BJ (cell line): ENCODE measurements around the gene USH1C. TPM values are rescaled to one million over a fixed set of nuclear protein-coding genes. Genes with fewer than 3 reads are reported as not detected.

Source experiments
- CTCF ChIA-PET: fragments of 350-600 bp; formaldehyde crosslinking; extraction: SDS; loops from one replicate; lab custom pipeline; 2021; ENCODE audit warnings: antibody characterized with exemption, inconsistent platforms; lab: Yijun Ruan, JAX
- POLR2A ChIA-PET: fragments of 300-600 bp; sonication (Branson Sonifier 250); formaldehyde crosslinking; extraction: SDS; loops from one replicate; lab custom pipeline; 2021; ENCODE audit warnings: antibody characterized with exemption; lab: Charles Lee
- DNase-seq: peaks from one replicate; pipeline ENCODE4 v3.0.0-alpha.2; 2011; ENCODE audit warnings: low read depth
- H3K27me3 ChIP-seq: 2 replicates; pipeline ENCODE4 v1.6.0; 2011; ENCODE audit warnings: low read length; ENCODE audit not compliant: control insufficient read depth, insufficient read depth
- H3K36me3 ChIP-seq: 2 replicates; pipeline ENCODE4 v1.5.1; 2011; ENCODE audit warnings: low read length; ENCODE audit not compliant: control insufficient read depth, insufficient read depth
- H3K4me3 ChIP-seq: 2 replicates; pipeline ENCODE4 v1.5.1; 2011; ENCODE audit warnings: low read depth, mild to moderate bottlenecking, control low read depth, low read length
- polyA plus RNA-seq: library from polyadenylated mRNA; depleted of rRNA; stranded (reverse); fragments of >200 nt; gene quantifications from 2 replicates; pipeline ENCODE4 v1.2.3, GENCODE V29; 2011
- TF ChIP-seq, protein P1 (sequence below): IDR thresholded peaks from 2 replicates; pipeline ENCODE4 v1.5.1; 2011; ENCODE audit warnings: low read depth, mild to moderate bottlenecking, control low read depth, inconsistent platforms, low read length, moderate library complexity; ENCODE audit not compliant: insufficient read depth

Gene USH1C
- polyA plus RNA-seq, 1 experiment = not detected

DNA sequence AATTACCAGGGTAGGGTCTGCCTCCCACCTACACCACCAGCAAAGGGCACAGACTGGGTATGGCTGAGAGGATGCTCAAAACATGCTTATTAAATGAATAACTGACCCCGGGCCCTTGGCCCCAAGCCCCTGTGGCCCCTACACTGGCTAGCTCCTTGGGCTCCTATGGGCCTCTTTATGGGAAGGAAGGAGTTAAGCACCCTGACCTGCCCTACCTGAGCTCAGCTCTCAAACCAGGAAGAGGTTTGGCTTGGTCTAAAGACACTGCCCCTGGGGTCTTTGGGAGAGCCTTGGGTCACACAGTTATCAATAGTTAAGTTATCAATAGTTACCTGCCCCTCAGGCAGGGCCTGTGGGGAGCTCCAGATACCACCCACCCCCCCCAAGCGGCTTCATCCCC lies 1.2 kb downstream of the USH1C start:
- Histone ChIP-seq H3K27me3 (peaks cover 7% of the 10 kb centered on the region), H3K4me3 (no peak overlapping the region), H3K36me3 (no peaks in the 10 kb centered on the region)
- TF ChIP-seq, protein P1, sequence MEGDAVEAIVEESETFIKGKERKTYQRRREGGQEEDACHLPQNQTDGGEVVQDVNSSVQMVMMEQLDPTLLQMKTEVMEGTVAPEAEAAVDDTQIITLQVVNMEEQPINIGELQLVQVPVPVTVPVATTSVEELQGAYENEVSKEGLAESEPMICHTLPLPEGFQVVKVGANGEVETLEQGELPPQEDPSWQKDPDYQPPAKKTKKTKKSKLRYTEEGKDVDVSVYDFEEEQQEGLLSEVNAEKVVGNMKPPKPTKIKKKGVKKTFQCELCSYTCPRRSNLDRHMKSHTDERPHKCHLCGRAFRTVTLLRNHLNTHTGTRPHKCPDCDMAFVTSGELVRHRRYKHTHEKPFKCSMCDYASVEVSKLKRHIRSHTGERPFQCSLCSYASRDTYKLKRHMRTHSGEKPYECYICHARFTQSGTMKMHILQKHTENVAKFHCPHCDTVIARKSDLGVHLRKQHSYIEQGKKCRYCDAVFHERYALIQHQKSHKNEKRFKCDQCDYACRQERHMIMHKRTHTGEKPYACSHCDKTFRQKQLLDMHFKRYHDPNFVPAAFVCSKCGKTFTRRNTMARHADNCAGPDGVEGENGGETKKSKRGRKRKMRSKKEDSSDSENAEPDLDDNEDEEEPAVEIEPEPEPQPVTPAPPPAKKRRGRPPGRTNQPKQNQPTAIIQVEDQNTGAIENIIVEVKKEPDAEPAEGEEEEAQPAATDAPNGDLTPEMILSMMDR = no peak
- ChIA-PET CTCF (interaction anchor here (1.7 to 2.0 kb wide), 2 partner anchors 15 to 159 kb away, joined by 5 read pairs; no protein-coding TSS in a partner anchor), POLR2A (no interaction called here)
- no peak for DNase-seq

DNA sequence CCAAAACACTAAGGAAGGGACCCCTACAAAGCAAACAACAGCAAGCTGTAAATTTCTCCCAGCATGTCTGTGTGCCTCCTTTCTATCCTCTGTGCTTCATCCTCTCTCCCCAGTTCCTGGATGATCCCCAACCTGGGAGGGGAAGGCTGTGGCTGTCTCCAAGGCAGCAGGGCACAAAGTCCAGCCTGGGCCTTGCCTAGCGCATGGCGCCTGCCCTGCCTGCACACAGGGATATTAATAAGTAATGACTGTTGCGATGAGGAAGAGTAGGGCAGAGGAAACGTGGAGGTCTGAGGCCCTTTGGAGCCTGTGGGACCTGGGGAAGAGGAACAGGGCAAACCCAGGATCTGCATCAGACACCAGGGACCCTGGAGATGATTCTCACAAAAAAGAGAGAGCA lies 2.0 kb downstream of the USH1C start:
- H3K36me3 ChIP-seq = no peaks in the 10 kb centered on the region
- ChIA-PET CTCF (interaction anchor here (1.3 to 1.4 kb wide), 2 partner anchors 14 to 31 kb away, joined by 3 to 4 read pairs; no protein-coding TSS in a partner anchor), POLR2A (no interaction called here)
- no peak overlapping the region for H3K4me3 ChIP-seq
- H3K27me3 ChIP-seq = peaks cover 6% of the 10 kb centered on the region
- no peak for DNase-seq
- TF ChIP-seq, protein P1 = no peak

DNA sequence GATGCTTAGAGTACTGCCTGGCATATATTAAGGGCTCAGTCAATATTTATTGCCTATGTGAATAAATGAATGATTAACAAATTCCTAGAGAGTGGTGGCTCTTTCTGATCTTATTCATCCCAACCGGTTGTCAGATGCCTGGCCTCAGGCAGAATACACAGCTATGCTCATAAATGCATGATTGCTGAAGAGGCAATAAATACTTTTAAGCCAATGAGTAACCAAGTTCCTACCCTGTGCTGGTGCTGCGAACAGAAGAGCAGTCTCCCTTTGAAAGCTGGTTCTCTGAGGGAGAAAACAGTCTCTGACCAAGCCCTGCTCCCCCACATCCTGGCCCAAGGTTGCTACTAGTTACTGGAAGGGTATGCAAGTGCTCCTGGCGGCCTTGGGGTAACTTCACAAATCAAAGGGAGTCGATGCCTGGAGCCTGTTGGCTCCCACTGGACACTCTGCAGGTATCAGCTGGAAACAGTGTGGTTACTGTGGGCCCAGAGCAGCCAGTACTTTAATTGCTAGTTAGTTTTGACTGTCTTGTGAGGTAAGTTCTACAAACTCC lies 2.8 kb downstream of the USH1C start:
- POLR2A ChIA-PET = no interaction called here
- TF ChIP-seq, protein P1 = no peak
- Histone ChIP-seq H3K4me3 (no peak overlapping the region), H3K36me3 (no peaks in the 10 kb centered on the region), H3K27me3 (peaks cover 7% of the 10 kb centered on the region)
- DNase-seq = no peak
- CTCF ChIA-PET = interaction anchor here (1.3 to 1.4 kb wide), 2 partner anchors 13 to 30 kb away, joined by 3 to 4 read pairs; no protein-coding TSS in a partner anchor

DNA sequence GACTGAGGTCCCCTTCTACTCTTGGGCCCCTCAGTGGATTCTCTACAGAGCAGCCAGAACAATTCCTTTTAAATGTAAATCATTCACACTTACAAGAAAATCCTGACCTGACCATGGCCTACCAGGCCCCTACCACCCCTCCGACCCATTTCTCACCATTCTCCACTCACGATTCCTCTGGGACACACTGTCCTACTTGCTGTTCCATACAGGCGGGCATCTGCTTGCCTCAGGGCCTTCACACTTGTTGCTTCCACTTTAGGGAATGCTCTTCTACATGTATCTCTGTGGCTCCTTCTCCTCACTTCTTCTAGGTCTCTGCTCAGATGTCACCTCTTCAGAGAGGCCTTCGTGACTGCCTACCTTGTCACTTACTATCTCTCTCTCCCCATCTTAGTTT lies 3.4 kb downstream of the USH1C start:
- Histone ChIP-seq H3K36me3 (no peaks in the 10 kb centered on the region), H3K27me3 (peaks cover 9% of the 10 kb centered on the region), H3K4me3 (no peak overlapping the region)
- POLR2A ChIA-PET = no interaction called here
- CTCF ChIA-PET = interaction anchor here (1.4 kb wide), 1 partner anchor 13 kb away, joined by 4 read pairs; no protein-coding TSS in a partner anchor
- TF ChIP-seq, protein P1 = no peak
- no peak for DNase-seq

DNA sequence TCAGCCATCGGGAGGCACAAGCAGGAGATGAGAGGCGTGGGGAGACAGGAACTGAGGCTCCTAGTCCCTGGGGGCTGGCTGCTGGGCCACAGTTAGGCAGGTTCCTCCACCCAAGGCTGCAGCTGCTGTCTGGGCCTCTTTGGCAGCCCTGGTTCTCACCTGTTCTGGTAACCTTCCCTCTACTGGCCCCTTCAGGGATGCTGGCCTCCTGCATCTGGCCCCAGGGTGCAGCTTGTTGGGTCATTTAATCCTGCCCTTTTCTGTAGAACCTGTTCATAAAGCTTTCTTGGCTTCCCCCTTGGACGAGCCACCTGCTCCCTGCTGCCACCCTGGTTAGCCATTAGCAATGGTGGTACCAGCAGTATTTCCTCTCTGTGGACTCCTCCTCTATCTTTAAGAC lies 5.5 kb downstream of the USH1C start:
- TF ChIP-seq, protein P1 = no peak
- ChIA-PET CTCF (interaction anchor here (0.6 to 1.4 kb wide), 2 partner anchors 10 to 155 kb away, joined by 3 to 4 read pairs; no protein-coding TSS in a partner anchor), POLR2A (no interaction called here)
- no peak for DNase-seq
- no peak overlapping the region for H3K4me3 ChIP-seq
- no peaks in the 10 kb centered on the region for H3K36me3 ChIP-seq
- H3K27me3 ChIP-seq = peaks cover 9% of the 10 kb centered on the region
